GM12892 (cell line): ENCODE results near the gene ST13.
"Not testable (repeated sequence)": the region's sequence is repeated elsewhere in the genome, so short reads cannot be mapped to it uniquely, and the experiment has no call there.

ENCODE experiments used
- DNase-seq: peaks from one replicate; pipeline ENCODE4 v3.0.0; 2011; ENCODE audit not compliant: insufficient read length
- FAIRE-seq: peaks from 2 replicates; lab custom pipeline; 2011; peaks lifted over from hg19 to GRCh38; lab: Jason Lieb, UNC
- POLR2A ChIP-seq: IDR thresholded peaks from 2 replicates; pipeline ENCODE4 v1.6.1; 2011; ENCODE audit warnings: low read depth, low read length, control low read depth
- POLR2AphosphoS5 ChIP-seq: IDR thresholded peaks from 2 replicates; pipeline ENCODE4 v1.6.1; 2011; ENCODE audit warnings: low read depth, low read length, control low read depth
- TAF1 ChIP-seq: IDR thresholded peaks from 2 replicates; pipeline ENCODE4 v1.6.1; 2011; ENCODE audit warnings: low read depth, mild to moderate bottlenecking, control low read depth, low read length, borderline replicate concordance

The ST13 gene

DNA sequence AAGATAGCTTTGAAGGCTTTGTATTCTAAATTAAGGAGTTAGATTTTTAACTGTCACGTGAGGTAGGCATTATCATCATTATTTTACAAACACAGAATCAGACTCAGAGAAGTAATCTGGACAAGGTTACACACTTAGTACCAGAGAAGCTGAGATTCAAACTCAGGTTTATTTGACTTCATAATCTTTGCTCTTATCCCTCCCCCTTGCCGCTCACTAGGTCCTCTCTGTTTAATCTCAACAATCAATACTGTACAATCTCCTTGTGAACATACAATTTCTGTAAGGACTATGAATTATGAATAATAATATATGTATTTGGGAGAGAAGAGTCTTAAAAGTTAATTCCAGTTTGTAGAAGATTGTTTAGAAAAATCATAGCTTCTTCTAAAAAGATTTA is 10.7 kb upstream of the ST13 start:
- FAIRE-seq (no peak), DNase-seq (no peak)
- TF ChIP-seq TAF1 (no peak), POLR2A (no peak), POLR2AphosphoS5 (no peak)

DNA sequence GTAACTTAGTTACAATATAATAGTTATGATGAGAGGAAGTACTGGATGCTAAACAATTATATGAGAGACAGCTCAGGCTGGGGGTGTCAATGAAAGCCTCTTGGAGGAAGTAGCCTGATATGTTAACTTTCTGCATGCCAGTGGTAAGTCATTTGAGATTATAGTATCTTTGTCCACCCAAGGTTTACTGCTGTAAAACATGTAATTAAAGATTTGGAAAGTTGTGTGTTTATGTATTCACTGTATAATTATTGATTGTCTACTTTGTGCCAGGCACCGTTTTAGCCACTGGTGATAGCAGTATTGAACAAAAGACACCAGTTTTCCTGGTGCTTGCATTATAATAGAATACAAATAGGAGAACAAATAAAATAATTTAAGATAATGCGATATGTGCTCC is 6.1 kb upstream of the ST13 start:
- TF ChIP-seq TAF1 (no peak), POLR2AphosphoS5 (no peak), POLR2A (no peak)
- DNase-seq (no peak), FAIRE-seq (no peak)

DNA sequence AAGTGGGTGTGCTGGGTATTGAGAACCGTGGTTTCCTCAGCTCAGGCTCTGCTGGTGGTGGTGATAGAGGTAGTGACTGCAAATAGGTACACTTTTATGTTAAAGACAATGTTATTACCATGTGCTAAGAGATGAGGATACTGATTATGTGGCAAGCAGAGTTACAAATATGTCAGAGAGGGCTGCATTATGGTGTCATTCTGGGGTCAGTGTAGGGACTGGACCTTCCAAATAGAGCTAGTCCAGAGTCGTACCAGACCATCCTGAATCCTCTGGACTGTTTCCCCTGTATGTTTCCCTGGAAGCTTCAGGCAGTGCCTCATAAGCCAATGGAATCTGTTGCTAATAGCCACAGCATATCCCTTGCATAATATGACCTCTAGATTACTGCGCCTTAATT is 5.6 kb upstream of the ST13 start, which contains the start of gene DNAJB7:
Gene DNAJB7 (minus strand): TSS at position 101 of the 400 bp plus-strand sequence. CDS start 119 bp downstream, outside the sequence.
- TF ChIP-seq TAF1: no peak
- no peak for TF ChIP-seq POLR2AphosphoS5
- no peak for TF ChIP-seq POLR2A
- no peak for FAIRE-seq
- DNase-seq: no peak

DNA sequence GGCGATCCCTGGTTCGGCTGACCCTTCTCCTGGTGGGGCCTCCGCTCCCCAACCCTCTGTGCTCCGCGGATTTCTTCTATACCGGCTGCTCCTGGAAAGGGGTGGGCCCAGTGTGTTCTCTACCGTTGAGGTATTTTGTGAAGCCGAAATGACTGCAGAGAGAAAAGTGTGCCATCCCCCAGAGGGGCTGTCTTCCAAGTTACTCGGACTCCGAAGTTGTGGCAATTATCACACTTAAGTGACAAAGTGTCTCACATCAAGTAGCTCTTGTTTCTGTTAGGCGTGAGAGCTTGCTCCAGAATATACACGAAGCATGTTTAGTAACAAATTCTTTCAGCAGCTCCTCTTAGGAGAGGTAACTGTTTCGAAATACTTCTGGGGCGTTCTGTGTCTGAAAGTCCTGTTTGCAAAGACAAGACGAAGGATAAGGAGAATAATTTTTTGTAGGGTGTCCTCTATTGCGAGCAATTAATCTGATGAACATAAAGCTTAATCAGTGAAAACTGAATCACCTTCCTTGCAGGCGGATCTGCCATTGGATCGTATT is 943 bp upstream of the ST13 start:
- DNase-seq (no peak), FAIRE-seq (no peak)
- TF ChIP-seq POLR2AphosphoS5 (no peak), POLR2A (no peak), TAF1 (no peak)

DNA sequence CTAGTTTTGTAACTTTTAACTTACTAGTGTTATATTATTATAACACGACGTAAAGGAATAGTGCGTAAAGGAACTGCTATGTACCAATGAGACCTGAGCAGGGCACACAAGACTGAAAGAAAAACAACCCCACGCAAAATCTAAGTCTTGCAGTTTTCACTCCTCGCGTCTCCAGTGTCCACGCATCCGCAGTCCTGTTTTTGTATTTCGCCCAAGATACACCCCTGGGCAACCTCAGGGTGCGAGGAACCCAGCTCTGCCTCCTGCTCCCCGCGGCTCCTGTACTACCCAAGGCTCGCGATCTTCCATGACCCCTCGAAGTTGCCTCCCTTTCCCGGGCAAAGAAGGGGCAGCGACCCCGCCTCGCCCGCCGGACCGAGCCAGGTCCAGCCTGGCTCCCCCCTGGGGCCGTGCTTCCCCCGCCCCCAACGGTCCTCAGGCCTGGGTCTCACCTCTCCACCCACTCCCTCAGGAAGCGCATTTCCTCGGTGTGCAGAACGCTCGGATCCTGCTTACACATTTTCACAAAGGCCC is 393 bp downstream of the ST13 start:
- peak; percentile 17 for FAIRE-seq

DNA sequence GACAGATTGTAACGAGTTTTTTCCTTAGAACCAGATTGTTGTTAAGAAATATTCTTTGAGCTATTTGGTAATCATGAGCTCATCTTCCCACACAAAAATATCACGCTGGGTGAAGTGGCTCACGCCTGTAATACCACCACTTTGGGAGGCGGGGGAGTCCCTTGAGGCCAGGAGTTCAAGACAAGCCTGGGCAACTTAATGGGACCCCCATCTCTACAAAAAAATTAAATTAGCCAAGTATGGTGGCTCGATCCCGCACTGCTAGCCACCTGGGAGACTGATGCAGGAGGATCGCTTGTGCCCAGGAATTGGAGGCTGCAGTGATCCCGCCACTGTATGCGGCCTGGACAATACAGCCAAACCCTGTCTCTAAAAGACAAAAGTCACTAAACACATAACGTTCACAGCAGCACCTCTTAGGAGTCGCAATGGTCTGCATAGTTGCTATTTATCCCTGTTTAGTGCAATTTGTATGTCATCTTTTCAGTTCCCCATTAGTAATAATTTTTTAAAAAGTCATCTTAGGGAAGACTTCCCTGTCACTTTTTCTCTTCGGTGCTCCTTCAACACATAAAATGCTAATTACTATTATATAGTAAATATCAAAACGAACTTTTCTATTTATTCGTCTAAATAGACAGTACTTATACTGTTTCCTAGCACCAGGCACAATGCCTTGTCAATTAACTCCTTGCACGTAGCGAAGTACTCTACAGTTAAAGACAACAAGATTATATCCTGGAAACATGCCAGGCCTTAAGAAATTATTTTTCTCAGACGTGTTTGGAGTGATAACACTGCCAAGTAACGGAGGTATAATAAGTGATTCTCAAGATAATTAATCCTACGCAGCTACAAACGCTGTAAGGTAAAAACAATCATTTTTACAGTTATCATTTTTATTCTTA is 1.1 kb downstream of the ST13 start:
- no peak for TF ChIP-seq POLR2AphosphoS5
- no peak for TF ChIP-seq TAF1
- no peak for DNase-seq
- FAIRE-seq: peak; percentile 40

More for the DNA sequence above, 393 bp downstream of the ST13 start:
- DNase-seq: no peak
- TF ChIP-seq TAF1: no peak
- TF ChIP-seq POLR2AphosphoS5: no peak
- no peak for TF ChIP-seq POLR2A

DNA sequence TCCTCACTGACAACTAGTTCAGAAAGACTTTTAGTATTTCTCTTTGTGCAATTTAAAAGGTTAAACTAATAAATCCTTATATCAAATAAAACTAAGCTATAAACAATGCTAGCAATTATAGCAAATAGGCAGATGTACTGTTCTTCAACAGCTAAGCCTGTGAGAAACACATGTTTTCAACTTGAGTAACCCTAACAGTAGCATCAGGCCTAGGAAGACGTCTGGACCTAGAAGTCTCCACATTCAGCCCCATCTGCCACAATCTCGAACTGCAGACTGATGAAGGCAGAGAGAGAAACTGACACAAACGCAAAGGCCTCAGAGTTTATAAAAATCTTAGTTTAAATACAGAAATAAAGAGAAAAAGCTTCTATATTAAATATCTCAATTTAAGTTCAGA is 2.5 kb downstream of the ST13 start:
- TF ChIP-seq POLR2A (no peak), TAF1 (no peak), POLR2AphosphoS5 (no peak)
- no peak for FAIRE-seq
- no peak for DNase-seq

DNA sequence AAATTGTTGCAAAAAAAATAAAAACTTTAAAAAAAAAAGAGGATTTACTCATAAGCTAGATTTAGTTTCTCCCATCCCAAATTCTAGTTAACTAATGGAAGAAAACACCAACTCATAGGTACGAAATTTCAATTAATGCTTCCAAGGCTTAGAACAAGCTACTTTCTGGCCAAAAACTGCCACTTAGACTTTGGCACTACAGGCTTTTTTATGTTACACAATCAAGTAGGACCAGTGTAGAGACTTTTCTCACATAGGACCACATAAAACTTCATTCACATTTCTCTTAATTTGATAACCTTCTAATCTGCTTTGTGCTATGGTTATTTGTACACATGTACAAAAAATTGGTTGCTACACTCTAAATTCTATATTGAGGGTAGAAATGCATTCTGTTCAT is 3.1 kb downstream of the ST13 start:
- no peak for DNase-seq
- no peak for FAIRE-seq
- TF ChIP-seq POLR2AphosphoS5: no peak
- no peak for TF ChIP-seq POLR2A
- TF ChIP-seq TAF1: no peak

DNA sequence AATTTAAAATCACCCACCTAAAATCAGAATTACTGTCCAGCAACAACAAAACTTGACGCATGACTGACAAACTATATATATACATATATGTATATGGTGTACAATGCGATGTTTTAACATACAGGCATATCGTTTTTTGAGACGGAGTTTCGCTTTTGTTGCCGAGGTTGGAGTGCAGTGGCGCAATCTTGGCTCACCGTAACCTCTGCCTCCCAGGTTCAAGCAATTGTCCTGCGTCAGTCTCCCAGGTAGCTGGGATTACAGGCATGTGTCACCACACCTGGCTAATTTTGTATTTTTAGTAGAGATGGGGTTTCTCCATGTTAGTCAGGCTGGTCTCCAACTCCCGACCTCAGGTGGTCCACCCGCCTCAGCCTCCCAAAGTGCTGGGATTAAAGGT is 10.6 kb downstream of the ST13 start:
- FAIRE-seq, DNase-seq: not testable (repeated sequence)

DNA sequence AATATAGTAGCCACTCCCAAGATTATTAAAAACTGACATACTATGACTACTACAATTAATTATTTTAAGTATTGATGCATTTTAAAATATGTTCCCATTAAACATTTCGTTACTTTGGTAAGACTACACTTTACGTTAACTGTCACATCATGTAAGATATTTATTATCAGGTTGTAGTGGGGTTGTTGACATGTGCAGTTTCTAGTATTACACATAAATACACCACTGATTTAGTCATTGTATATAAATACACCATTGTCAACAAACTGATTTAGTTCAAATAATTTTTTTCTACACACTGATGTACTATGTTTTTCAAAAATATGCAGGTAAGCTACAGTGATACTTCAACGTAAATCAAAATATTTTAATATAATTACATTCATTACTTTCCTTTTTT is 11.5 kb downstream of the ST13 start:
- TF ChIP-seq TAF1 (no peak), POLR2A (no peak), POLR2AphosphoS5 (no peak)
- no peak for FAIRE-seq
- DNase-seq: no peak

DNA sequence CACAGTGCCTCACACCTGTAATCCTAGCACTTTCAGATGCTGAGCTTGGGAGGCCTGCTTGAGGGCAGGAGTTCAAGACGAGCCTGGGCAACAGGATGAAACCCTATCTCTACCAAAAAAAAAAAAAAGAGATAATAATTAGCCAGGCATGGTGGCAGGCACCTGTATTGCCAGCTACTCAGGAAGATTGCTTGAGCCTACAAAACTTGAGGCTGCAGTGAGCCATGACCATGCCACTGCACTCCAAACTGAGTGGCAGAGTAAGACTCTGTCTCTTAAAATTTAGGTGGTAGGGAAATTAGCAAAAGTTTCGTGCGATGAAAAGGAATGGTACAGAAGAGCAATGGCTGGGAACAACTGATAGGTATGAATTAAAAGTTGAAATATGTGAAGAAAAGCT is 18.0 kb downstream of the ST13 start:
- TF ChIP-seq POLR2AphosphoS5 (no peak), POLR2A (no peak), TAF1 (no peak)
- FAIRE-seq (no peak), DNase-seq (no peak)

DNA sequence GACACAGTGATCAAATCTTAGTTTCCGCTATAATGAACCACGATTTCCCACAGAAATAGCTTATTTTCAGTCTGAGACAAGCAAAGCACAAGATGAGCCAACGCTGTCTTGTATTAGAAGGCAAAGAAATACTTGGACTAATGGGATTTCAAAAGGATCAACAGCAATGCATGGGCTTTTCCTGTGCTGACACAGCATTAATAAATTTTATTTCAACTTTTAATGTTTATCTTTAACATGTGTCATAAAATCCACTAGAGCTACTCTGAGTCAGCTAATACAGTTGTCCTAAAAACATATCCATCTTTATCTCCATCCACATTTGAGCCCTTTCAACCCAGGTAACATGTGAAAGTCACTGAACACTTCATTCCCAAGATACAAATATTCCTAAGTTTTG is 21.8 kb downstream of the ST13 start:
- DNase-seq: no peak
- no peak for TF ChIP-seq POLR2AphosphoS5
- FAIRE-seq: no peak

DNA sequence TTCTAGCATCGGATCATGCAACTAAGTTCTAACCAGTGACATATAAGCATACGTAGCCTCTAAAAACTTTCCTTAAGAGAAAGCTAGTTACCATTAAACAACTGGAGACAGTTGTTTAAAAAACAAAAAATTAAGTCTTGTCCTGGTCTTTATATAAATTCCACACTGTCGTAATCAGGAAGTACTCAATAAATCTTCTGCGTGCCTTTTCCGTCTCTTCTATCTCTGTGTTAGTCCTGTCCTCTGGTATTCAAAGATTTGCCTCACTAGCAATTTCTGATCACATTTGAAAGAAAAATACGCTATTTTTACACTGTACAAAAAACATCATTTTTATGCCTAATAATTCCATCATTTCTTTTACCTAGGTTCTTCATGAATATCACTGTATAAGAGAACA is 27.3 kb downstream of the ST13 start:
- TF ChIP-seq POLR2A (no peak), TAF1 (no peak), POLR2AphosphoS5 (no peak)
- DNase-seq (no peak), FAIRE-seq (no peak)
